Measurements from ENCODE around the gene CDCA4.
"Not testable (repeated sequence)": the region's sequence is repeated elsewhere in the genome, so short reads cannot be mapped to it uniquely, and the experiment has no call there.

The CDCA4 gene

DNA sequence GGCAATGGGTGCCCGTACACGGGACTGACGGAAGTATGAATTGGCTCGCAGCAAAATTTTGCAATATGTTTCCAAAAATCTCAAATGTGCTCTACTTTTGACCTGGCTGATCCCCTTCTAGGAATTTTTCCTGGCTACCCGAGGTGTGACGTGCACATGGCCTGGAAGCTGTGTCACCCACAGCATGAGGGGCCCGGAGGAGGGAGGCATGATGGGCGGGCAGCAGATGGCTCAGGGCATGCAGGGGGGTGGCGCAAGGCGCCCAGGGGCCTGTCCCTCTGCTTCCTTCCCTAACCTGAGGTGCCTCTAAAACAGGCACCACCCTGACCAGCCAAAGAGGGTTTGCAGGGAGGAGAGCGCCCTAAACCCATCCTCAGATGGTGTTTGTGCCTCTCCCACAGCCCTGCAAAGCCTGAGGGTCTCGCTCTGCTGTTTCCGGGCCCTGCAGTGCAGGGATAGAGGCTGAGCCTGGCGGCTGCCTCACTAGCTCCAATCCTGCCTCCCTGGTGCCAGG lies 37.7 kb upstream of the CDCA4 start:
- no peak for DNase-seq (ENCODE audit: low read depth)

GRCh38 chr14:105056303-105056831 lies 35.5 kb upstream of the CDCA4 start:
- DNase-seq (ENCODE audit: low read depth), result no peak

DNA sequence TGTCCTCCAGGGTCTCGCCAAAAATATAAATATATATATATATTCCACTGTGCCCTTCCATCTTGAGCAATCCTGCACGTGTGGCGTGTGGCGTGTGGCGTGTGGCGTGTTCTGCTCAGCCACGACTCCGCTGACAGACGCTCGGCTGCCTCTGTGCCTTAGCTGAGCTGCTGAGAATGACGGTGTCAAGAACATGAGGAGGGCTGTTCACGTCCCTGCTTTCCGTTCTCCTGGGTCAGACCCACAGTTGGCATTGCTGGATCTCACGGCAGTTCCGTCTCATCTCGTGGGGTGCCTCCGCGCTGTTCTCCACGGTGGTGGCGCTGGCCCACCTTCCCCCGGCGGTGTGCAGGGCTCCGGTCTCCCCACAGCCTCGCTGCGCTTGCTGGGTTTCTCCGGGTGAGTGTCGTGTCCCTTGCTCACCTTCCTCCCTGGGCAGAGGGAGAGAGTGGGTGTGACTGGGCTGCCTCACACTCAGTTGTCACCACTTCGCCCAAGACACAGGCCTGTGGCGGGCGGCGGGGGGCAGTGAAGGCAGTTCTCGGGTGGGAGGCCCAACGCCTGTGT lies 34.9 kb upstream of the CDCA4 start:
- no peak for DNase-seq (ENCODE audit: low read depth)

DNA sequence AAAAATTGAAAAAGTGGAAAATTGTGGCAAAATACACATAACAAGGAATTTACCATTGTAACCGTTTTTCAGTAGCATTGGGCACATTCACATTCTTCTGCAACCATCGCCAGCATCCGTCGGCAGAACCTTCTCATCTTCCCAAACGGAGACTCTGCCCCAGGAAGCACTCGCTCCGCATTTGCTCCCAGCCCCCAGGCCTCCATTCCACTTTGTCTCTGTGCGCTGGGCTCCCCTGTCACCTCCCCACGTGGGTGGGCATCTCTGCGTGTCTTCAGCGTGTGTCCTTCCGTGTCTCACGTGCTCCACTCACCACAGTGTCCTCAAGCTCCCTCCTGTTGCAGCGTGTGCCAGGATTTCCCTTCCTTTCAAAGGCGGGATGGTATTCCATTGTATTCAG lies 34.5 kb upstream of the CDCA4 start:
- no peak for DNase-seq (ENCODE audit: low read depth)

- DNase-seq (ENCODE audit: low read depth), result no peak
Observed at GRCh38 chr14:105053996-105054395, 33.1 kb upstream of the CDCA4 start.

DNA sequence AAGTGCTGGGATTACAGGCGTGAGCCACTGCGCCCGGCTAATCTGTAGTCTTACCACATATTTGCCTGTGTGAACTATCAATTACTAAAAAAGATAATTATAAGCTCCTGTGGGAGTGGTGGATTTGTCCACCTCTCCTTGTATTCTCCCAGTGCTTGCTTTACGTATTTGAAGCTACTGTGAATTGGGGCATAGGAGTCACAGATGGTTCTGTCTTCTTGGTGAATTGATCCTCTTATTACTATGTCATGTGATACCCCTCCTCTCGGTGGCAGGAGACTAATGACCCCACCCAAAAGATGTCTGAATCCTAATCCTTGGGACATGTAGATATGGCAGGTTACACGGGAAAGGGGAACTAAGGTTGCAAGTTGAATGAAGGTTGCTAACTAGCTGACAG lies 32.5 kb upstream of the CDCA4 start:
- DNase-seq (ENCODE audit: low read depth), result no peak

DNA sequence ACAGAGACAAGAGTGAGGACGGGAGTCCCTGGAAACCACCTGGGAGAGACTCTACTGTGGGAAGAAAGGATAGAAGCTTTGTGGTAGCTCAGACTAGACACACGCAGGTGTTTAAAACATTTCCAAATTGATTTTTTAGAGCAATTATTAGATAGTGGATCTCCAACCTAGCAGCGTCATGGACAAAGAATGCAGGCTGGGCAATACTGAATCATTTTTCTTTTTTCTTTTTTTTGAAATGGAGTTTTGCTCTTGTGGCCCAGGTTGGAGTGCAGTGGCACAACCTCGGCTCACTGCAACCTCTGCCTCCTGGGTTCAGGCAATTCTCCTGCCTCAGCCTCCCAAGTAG lies 31.2 kb upstream of the CDCA4 start:
- DNase-seq (ENCODE audit: low read depth), result no peak

GRCh38 chr14:105051182-105052109 lies 30.6 kb upstream of the CDCA4 start:
- no peak for DNase-seq (ENCODE audit: low read depth)

GRCh38 chr14:105050551-105050897 lies 29.6 kb upstream of the CDCA4 start:
- no peak for DNase-seq (ENCODE audit: low read depth)

- DNase-seq (ENCODE audit: low read depth), result no peak
Observed at GRCh38 chr14:105049753-105050550, 29.1 kb upstream of the CDCA4 start.

GRCh38 chr14:105047283-105048016 lies 26.6 kb upstream of the CDCA4 start:
- no peak for DNase-seq (ENCODE audit: low read depth)

GRCh38 chr14:105046891-105047282 lies 26.0 kb upstream of the CDCA4 start:
- no peak for DNase-seq (ENCODE audit: low read depth)

- DNase-seq (ENCODE audit: low read depth), result peak; percentile 64
Observed at GRCh38 chr14:105045710-105046326, 24.9 kb upstream of the CDCA4 start.

- DNase-seq (ENCODE audit: low read depth), result no peak
Observed at GRCh38 chr14:105043641-105044040, 22.8 kb upstream of the CDCA4 start.

DNA sequence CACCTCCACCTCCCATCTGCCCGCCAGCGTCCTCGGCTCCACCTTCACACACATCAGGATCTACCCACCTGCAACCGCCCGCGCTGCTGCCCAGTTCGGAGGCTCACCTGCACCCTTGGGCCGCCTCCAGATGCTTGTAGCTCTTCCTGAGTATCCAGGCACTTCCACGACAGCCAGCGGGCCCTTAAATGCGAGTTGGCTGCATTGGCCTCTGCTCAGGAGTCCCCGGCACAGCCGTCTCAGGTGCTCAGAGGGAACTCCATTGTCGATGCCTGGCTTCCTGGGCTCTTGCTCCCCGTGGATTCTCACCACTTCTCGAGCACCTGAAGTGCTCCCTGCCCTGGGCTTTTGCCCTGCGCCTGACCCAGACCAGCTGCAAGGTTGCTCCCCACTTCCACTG lies 21.9 kb upstream of the CDCA4 start:
- DNase-seq (ENCODE audit: low read depth), result no peak

- no peak for DNase-seq (ENCODE audit: low read depth)
Observed at GRCh38 chr14:105041841-105042765, 21.2 kb upstream of the CDCA4 start.

DNA sequence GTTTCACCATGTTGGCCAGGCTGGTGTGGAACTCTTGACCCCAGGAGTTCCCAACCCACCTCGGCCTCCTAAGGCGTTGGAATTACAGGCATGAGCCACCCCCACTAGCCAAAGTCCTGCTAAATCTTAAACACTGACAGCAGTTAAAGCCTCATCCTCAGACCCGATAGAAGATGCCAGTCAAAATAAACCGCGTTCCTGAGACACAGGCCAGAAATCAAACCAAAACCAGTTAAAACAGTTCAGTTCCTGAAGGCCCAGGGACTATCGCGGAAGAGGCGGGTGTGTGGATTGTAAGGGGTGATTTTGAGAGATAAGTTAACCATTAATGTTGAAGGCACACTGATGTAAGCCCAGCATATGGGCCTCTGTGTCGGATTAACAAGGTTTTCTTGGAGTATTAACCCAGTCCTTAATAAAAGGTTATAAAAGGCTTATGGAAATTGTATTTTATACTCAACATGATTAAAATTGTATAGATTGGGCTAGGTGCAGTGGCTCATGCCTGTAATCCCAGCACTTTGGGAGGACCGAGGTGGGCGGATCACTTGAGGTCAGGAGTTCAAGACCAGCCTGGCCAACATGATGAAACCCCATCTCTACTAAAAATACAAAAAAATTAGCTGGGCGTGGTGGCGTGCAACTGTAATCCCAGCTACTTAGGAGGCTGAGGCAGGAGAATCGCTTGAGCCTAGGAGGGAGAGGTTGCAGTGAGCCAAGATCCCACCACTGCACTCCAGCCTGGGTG lies 18.7 kb upstream of the CDCA4 start:
- DNase-seq (ENCODE audit: low read depth), result no peak

- DNase-seq (ENCODE audit: low read depth), result not testable (repeated sequence)
Observed at GRCh38 chr14:105035616-105036015, 14.7 kb upstream of the CDCA4 start.

GRCh38 chr14:105034315-105035039 lies 13.6 kb upstream of the CDCA4 start:
- no peak for DNase-seq (ENCODE audit: low read depth)
